Ovary (tissue), 9 donors: ENCODE results near the gene PARP14. TPM values are rescaled to one million over a fixed set of nuclear protein-coding genes. Genes with fewer than 3 reads are reported as not detected.
"Not testable (repeated sequence)": the region's sequence is repeated elsewhere in the genome, so short reads cannot be mapped to it uniquely, and the experiment has no call there.

Experiments used
- DNase-seq, 5 donors: peaks; one replicate each; pipeline ENCODE4 v3.0.0-alpha.2; 2019 to 2020
- H3K27ac ChIP-seq, 2 donors: fragments of 200-600 bp; one replicate each; pipeline versions ENCODE4 v1.5.1 to v1.8.0; 2019 to 2022
- H3K27me3 ChIP-seq: fragments of 200-600 bp; one replicate; pipeline ENCODE4 v1.8.0; 2022
- H3K36me3 ChIP-seq: fragments of 200-600 bp; sonication (generic); one replicate; pipeline ENCODE4 v1.5.1; 2019
- H3K4me1 ChIP-seq: one replicate; pipeline ENCODE4 v1.8.1; 2013; ENCODE audit warnings: mild to moderate bottlenecking, moderate library complexity; ENCODE audit not compliant: insufficient read depth
- H3K4me3 ChIP-seq: fragments of 200-600 bp; sonication (generic); one replicate; pipeline ENCODE4 v1.5.1; 2017
- H3K9me3 ChIP-seq, 2 donors: fragments of 200-600 bp in 1 of 2; sonication (generic) in 1 of 2; one replicate each; pipeline versions ENCODE4 v1.5.1 to v1.8.1; 2013 to 2019; ENCODE audit warnings: mild to moderate bottlenecking in 1 of 2, moderate library complexity in 1 of 2
- EP300 ChIP-seq: sonication (generic); formaldehyde crosslinking; IDR thresholded peaks from one replicate; pipeline ENCODE4 v1.6.1; 2017; ENCODE audit warnings: antibody characterized with exemption
- POLR2A ChIP-seq: fragments of 450-650 bp; IDR thresholded peaks from one replicate; pipeline ENCODE4 v1.6.1; 2017; ENCODE audit warnings: antibody characterized with exemption, mild to moderate bottlenecking, moderate library complexity
- WGBS, 3 donors: extraction: QIAGEN DNeasy Blood & Tissue Kit in 1 of 3; methylation state at CpG; one replicate each; pipeline versions ENCODE4 v1.1.5 to v1.1.7; 2013 to 2017; 5-methylcytosine and 5-hydroxymethylcytosine counted together
- intact Hi-C, 4 donors: fragments of 100-400 bp; cut with DNase I; formaldehyde crosslinking; loops; one replicate each; pipeline versions ENCODE4 v1.11.0 to v1.15.1; 2022 to 2023
- polyA plus RNA-seq, 2 donors: library from polyadenylated mRNA; stranded (reverse); fragments of 200-250 nt in 1 of 2; fragments of 350-450 nt in 1 of 2; fragmentation: Illumina TruSeq in 1 of 2; extraction: RNeasy Lipid Tissue Mini Kit (QIAGEN cat#74804) in 1 of 2; gene quantifications; one replicate each; pipeline ENCODE4 v1.2.3, GENCODE V29; 2013 to 2014
- total RNA-seq, 7 donors: library from RNA; depleted of rRNA in 2 of 7; stranded (reverse); fragments of >200 nt in 2 of 7; fragmentation: NEBNext Ultra II Directional in 3 of 7; extraction: Animal tissue kit (Norgen Biotek cat#: 25700) in 3 of 7; gene quantifications; one replicate each; pipeline versions ENCODE4 v1.1.0 to v1.2.4, GENCODE V29; 2016 to 2023
- TF ChIP-seq, protein P1 (sequence below), 3 donors: fragments of 450-650 bp in 2 of 3; fragments of 200-600 bp in 1 of 3; IDR thresholded peaks; one replicate each; pipeline versions ENCODE4 v1.5.1 to v1.8.0; 2016 to 2022; ENCODE audit warnings: antibody characterized with exemption in 3 of 3, mild to moderate bottlenecking in 1 of 3
- donor health status: DM: no; HTN: no; CAD: no; lungs with moderate emphysema.
- donor health status: DM: no; HTN: no; CAD: no.
- donor health status: Bipolar disorder and iron deficiency.
- donor health status: DM: yes; HTN: yes; CAD: no.
- donor health status: DM: no; HTN: no; CAD: no.
- donor health status: DM: yes; HTN: yes; CAD: no.

The PARP14 gene
- total and polyA plus RNA-seq, 9 donors: 9.3 to 41.3 (median 27.5) TPM

DNA sequence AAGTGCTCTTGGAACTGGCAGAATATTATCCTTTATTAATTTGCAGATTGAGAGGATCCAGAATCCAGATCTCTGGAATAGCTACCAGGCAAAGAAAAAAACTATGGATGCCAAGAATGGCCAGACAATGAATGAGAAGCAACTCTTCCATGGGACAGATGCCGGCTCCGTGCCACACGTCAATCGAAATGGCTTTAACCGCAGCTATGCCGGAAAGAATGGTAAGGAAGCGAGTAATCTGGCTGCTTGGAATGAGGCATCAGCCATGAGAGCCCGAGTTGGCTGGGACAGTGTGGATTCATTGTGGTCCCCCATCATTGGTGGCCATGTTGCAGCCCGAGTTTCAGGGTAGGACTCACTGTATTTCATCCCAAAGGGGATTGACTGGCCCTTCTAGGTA is 47.1 kb downstream of the PARP14 start:
- H3K9me3 ChIP-seq: no peaks in the 10 kb centered on the region
- TF ChIP-seq, protein P1, sequence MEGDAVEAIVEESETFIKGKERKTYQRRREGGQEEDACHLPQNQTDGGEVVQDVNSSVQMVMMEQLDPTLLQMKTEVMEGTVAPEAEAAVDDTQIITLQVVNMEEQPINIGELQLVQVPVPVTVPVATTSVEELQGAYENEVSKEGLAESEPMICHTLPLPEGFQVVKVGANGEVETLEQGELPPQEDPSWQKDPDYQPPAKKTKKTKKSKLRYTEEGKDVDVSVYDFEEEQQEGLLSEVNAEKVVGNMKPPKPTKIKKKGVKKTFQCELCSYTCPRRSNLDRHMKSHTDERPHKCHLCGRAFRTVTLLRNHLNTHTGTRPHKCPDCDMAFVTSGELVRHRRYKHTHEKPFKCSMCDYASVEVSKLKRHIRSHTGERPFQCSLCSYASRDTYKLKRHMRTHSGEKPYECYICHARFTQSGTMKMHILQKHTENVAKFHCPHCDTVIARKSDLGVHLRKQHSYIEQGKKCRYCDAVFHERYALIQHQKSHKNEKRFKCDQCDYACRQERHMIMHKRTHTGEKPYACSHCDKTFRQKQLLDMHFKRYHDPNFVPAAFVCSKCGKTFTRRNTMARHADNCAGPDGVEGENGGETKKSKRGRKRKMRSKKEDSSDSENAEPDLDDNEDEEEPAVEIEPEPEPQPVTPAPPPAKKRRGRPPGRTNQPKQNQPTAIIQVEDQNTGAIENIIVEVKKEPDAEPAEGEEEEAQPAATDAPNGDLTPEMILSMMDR (IDR thresholded peaks at IDR 0.05): no peak
- TF ChIP-seq EP300: no peak
- TF ChIP-seq POLR2A: no peak
- intact Hi-C loops: no loop called here
- WGBS, 3 donors: 97% methylated on average over 9 of the region's 9 CpGs
- H3K27ac ChIP-seq: no peak overlapping the region
- H3K36me3 ChIP-seq: no peaks in the 10 kb centered on the region
- no peaks in the 10 kb centered on the region for H3K27me3 ChIP-seq
- H3K4me1 ChIP-seq: no peaks in the 10 kb centered on the region
- DNase-seq: no peak
- no peak overlapping the region for H3K4me3 ChIP-seq

DNA sequence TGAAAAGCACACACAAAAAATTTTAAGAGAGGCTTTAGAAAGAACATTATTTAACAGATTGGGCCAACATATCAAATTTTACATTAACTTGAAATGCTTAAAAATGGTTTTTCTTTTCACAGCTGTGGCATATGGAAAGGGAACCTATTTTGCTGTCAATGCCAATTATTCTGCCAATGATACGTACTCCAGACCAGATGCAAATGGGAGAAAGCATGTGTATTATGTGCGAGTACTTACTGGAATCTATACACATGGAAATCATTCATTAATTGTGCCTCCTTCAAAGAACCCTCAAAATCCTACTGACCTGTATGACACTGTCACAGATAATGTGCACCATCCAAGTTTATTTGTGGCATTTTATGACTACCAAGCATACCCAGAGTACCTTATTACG is 47.5 kb downstream of the PARP14 start:
- Histone ChIP-seq H3K27me3 (no peaks in the 10 kb centered on the region), H3K36me3 (no peaks in the 10 kb centered on the region), H3K27ac (no peak overlapping the region), H3K4me3 (no peak overlapping the region), H3K9me3 (no peaks in the 10 kb centered on the region), H3K4me1 (no peaks in the 10 kb centered on the region)
- intact Hi-C loops: no loop called here
- 87 to 97% (median 95%) methylated on average over 3 of the region's 3 CpGs for WGBS, 3 donors
- TF ChIP-seq, protein P1 (IDR thresholded peaks at IDR 0.05): no peak
- no peak for TF ChIP-seq POLR2A
- TF ChIP-seq EP300: no peak
- DNase-seq: no peak

DNA sequence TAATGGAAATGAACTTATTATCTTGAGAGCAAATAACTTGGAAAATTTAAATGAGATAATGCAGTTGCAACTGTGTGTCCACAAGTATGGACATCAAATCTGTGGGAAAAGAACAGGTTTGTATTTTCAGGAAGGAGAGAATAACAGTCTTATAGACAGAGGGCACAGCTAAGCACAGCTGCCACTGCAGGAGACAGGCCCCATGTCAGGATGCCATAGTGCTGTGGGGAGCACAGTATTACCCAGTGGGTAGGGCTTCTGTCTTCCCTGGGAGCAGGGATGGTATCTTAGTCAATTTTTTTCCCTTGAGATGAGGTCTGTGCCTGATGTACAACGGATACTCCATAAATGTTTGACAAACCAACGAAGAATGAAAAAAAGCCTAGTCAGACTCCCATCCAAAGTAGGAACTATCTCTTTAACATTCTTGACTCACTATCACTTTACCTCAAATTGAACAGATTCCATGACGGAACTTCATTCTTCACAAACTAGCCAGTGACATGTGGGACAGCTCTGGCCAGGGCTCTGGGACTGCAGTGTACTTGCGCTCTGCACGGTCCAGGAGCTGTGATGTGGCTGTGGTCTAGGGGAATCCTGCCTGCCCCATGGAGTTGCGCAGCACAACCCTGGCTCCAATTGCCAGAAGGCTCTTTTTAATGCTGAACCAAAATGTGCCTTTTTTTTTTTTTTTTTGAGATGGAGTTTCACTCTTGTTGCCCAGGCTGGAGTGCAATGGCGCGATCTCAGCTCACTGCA is 48.3 kb downstream of the PARP14 start:
- Histone ChIP-seq H3K9me3 (no peaks in the 10 kb centered on the region), H3K4me3 (no peak overlapping the region), H3K27me3 (no peaks in the 10 kb centered on the region), H3K4me1 (no peaks in the 10 kb centered on the region), H3K36me3 (no peaks in the 10 kb centered on the region), H3K27ac (no peak overlapping the region)
- DNase-seq: no peak
- intact Hi-C loops: no loop called here
- WGBS, 3 donors: 90 to 95% (median 93%) methylated on average over 8 of the region's 8 CpGs
- TF ChIP-seq, protein P1 (IDR thresholded peaks at IDR 0.05): no peak
- no peak for TF ChIP-seq EP300
- TF ChIP-seq POLR2A: no peak

GRCh38 chr3:122730240-122730639 is 49.6 kb downstream of the PARP14 start:
- Histone ChIP-seq H3K9me3 (no peaks in the 10 kb centered on the region), H3K27me3 (no peaks in the 10 kb centered on the region), H3K27ac (no peak overlapping the region), H3K4me3 (no peak overlapping the region), H3K36me3 (no peaks in the 10 kb centered on the region), H3K4me1 (no peaks in the 10 kb centered on the region)
- intact Hi-C loops: no loop called here
- DNase-seq: no peak
- 38 to 64% (median 43%) methylated on average over 4 of the region's 4 CpGs for WGBS, 3 donors
- TF ChIP-seq EP300: no peak
- TF ChIP-seq, protein P1 (IDR thresholded peaks at IDR 0.05): no peak
- no peak for TF ChIP-seq POLR2A

- 94 to 96% (median 96%) methylated on average over 21 to 22 of the region's 22 CpGs for WGBS, 3 donors
- H3K4me3 ChIP-seq, intact Hi-C loops, H3K9me3 ChIP-seq, H3K36me3 ChIP-seq, H3K27ac ChIP-seq, DNase-seq, H3K27me3 ChIP-seq, H3K4me1 ChIP-seq: not testable (repeated sequence)
Measured at GRCh38 chr3:122732682-122733525, 52.3 kb downstream of the PARP14 start.
